Omental fat pad (tissue), 4 donors: Measurements from ENCODE around the gene HNMT. TPM values are rescaled to one million over a fixed set of nuclear protein-coding genes. Genes with fewer than 3 reads are reported as not detected.

Experiments used
- ATAC-seq: fragments of 150-250 bp; one replicate; pipeline ENCODE4 v1.9.1; 2016; ENCODE audit warnings: mild to moderate bottlenecking, moderate library complexity; ENCODE audit not compliant: low FRiP score
- DNase-seq: peaks from one replicate; pipeline ENCODE4 v3.0.0-alpha.2; 2019; ENCODE audit warnings: low spot score
- total RNA-seq, 4 donors: library from RNA; depleted of rRNA; stranded (reverse); fragments of >200 nt; gene quantifications; one replicate each; pipeline ENCODE4 v1.1.0, GENCODE V29; 2016
- TF ChIP-seq, protein P1 (sequence below), 3 donors: fragments of 450-650 bp; IDR thresholded peaks; one replicate each; pipeline ENCODE4 v1.5.1; 2016 to 2017; ENCODE audit warnings: antibody characterized with exemption in 3 of 3, mild to moderate bottlenecking in 3 of 3, moderate library complexity in 2 of 3

The HNMT gene
- total RNA-seq, 4 donors from 2014 or later: 69.4 to 160 (median 85.8) TPM

DNA sequence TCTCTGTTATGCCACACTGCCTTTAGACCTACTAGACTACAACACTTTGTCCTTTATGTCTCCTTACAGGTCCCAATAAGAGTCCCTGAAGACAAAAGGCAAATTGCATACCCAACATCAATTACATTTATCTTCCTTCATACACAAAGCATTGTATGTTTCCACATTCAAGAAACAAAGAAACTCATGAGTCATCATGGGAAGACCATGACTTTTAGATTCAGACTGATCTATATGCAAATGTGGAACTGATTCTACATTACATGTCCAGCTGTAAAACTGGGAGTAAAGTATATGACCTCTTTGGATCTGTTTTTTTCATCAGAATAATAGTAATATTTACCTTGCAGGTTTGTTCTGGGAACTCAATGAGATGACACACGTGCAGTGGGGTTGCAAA is 25.2 kb upstream of the HNMT start:
- no peak for ATAC-seq
- no peak for DNase-seq
- TF ChIP-seq, protein P1, sequence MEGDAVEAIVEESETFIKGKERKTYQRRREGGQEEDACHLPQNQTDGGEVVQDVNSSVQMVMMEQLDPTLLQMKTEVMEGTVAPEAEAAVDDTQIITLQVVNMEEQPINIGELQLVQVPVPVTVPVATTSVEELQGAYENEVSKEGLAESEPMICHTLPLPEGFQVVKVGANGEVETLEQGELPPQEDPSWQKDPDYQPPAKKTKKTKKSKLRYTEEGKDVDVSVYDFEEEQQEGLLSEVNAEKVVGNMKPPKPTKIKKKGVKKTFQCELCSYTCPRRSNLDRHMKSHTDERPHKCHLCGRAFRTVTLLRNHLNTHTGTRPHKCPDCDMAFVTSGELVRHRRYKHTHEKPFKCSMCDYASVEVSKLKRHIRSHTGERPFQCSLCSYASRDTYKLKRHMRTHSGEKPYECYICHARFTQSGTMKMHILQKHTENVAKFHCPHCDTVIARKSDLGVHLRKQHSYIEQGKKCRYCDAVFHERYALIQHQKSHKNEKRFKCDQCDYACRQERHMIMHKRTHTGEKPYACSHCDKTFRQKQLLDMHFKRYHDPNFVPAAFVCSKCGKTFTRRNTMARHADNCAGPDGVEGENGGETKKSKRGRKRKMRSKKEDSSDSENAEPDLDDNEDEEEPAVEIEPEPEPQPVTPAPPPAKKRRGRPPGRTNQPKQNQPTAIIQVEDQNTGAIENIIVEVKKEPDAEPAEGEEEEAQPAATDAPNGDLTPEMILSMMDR (IDR thresholded peaks at IDR 0.05): no peak

DNA sequence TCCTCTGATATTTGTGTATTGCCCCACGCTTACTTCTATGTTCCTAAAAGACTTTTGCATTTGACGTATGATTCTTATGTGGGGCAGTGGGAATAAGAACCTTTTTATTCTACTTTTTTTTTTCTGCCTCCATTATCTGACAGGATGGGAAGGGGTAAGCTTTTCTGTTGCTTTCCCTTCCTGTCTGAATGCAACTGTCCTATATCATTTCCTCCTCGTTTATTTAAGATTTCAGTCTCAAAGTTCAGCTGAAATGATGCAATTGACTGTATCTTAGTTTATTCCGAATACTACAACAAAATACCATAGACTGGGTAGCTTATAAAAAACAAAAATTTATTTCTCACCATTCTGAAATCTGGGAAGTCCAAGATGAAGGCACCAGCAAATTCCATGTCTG is 24.1 kb upstream of the HNMT start:
- ATAC-seq (no peak), DNase-seq (no peak)
- TF ChIP-seq, protein P1 (IDR thresholded peaks at IDR 0.05): no peak

DNA sequence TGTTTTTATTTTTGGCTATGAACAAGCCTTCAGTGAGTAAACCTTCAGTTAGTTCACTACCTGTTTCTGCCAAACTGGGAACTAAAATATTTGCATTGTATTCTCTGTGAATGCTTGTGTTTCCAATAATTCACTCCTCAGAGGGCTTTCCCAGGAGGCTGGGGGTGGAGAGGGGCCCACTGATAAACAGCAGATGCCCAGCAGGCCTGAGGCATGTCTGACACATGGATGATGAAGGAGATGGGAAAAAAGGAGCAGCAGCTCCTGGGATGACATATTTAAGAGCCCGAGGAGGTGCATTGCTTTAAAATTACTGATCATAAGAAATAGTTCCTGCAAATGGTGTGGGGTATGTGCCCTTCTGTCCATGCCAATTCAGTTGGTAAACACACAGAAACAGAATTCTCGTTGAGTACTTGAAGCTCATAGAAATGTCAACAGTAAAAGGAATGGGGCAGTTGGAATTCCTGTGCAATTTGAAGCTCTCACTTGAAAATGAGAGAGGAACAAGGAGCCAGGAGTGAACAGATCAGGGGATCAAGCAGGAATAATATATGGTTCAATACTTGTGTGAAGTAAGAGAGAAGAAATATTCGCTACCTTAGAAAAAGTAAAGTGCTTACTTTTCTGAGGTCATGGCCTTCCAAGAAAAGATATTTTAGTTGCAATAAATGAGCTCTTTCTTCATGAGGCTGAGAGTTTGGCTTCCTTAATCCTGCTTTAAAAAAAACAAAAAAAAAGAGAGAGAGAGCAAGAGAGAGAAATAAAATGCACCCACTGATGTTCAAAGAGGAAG is 22.0 kb upstream of the HNMT start:
- no peak for DNase-seq
- TF ChIP-seq, protein P1 (IDR thresholded peaks at IDR 0.05): no peak
- no peak for ATAC-seq

DNA sequence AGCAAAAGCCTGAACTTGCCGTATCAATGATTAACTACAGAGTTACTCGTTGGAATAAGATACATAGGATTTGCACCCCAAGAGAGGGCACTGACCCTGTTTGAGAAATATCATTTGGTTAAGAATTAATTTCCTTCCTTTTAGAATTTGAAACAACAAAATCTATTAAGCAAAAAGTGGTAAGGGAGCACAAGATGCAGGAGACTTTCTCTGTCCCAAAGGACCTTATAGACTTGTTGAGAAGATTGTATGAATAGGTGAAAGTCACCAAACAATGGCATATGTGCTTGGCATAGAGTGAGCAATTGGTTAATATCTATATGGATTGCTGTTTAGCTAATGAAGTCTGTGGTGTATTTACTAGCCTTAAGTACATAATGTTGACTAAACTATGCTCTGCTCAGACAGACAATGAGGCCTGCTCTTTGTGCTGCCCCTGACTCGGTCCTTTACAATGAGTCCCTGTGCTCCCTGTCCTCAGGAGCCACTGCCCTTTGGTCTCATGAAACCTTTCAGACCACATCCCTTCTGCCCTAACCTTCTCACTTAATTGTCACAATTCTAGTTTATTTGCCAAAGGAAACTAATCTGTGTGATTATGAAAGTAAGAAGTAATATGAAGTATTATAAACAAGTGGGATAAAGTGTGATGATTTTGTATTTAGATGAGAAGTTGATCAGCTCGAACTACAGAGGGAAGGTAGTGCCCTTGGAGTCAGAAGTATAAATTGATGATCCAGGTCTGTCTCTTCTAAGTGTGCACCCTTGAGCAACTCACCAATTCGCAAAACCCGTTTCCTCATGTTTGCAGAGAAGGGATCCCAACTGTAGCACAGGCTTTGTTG is 21.2 kb upstream of the HNMT start:
- DNase-seq: no peak
- TF ChIP-seq, protein P1 (IDR thresholded peaks at IDR 0.05): no peak
- ATAC-seq: no peak

DNA sequence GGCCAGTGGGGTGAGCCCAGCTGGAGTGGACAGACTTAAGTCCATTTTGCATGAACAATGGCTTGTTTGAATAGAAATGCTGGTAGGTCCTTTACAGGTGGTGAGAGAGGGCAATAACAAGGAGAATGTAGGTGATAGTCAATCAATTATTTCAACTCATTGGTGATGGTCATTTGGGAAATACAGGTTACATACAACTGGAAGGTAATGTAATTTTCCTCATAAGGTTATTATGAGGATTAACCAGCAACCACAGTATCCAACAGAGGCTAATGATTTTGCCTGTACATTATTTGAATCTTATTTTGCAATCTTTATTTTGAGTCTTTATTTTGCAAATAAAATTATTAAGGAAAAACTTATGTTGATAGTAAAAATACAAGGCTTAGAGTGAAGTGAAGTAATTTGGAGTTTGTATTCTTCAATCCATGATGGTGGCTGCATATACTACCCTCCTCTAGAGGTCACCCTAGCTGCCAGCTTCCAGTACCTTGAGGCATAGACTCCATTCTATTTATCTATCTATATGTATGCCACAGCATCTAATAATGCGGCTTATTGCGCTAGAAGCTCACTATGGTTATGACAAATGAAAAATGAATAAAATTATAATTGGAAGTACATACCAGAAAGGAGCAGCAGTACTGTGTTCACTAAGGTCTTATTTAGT is 20.5 kb upstream of the HNMT start:
- ATAC-seq: no peak
- DNase-seq: no peak
- TF ChIP-seq, protein P1 (IDR thresholded peaks at IDR 0.05): no peak

DNA sequence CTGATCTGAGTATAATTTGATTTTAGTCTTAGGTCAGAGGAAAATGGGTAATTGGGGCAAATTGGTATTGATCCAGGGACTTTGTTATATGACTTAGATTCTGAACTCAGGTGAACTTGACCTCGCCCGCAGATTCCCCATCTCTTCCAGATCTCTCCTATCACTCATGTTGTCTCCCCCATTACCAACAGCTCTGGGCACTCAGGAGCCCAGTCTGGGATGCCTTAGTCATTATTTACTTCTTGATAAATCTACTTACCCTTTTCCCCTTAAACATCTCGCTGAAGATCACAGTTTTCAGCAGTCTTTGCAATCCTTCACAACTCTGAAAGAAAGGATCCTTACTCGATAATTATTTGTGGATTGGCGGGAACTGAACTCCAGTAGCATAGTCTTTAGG is 19.6 kb upstream of the HNMT start:
- TF ChIP-seq, protein P1 (IDR thresholded peaks at IDR 0.05): no peak
- no peak for DNase-seq
- no peak for ATAC-seq
